PC-3 (cell line): ENCODE data around the gene ADCY10.

Experiments
- CTCF ChIP-seq: fragments of 300-600 bp; sonication (generic); conservative IDR thresholded peaks from 2 replicates; pipeline ENCODE4 v1.5.1; 2017; ENCODE audit warnings: antibody characterized with exemption, low read depth, mild to moderate bottlenecking, low read length
- EZH2 ChIP-seq: fragments of 300-600 bp; sonication (generic); IDR thresholded peaks from one replicate; pipeline ENCODE4 v1.6.1; 2017; ENCODE audit warnings: antibody characterized with exemption, mild to moderate bottlenecking, low read length; ENCODE audit not compliant: unreplicated experiment
- EZH2phosphoT487 ChIP-seq: fragments of 300-600 bp; sonication (generic); IDR thresholded peaks from 2 replicates; pipeline ENCODE4 v1.6.1; 2018; ENCODE audit warnings: mild to moderate bottlenecking, antibody characterized with exemption, low read length, borderline replicate concordance

- TF ChIP-seq CTCF (no peak), EZH2phosphoT487 (no peak), EZH2 (no peak)
These were observed 19.9 kb upstream of the ADCY10 start for GRCh38 chr1:167933788-167934187.
